CD4-positive, alpha-beta T cell (primary cell): ENCODE results near the gene CCDC154. TPM values are rescaled to one million over a fixed set of nuclear protein-coding genes. Genes with fewer than 3 reads are reported as not detected.

ENCODE experiments used
- ATAC-seq: fragments of 200-7000 bp; cut with Tn5 transposase; one replicate; pipeline ENCODE4 v1.10.0; 2022; ENCODE audit warnings: mild to moderate bottlenecking; ENCODE audit not compliant: poor library complexity
- CTCF ChIA-PET: fragments of 350-600 bp; sonication (Branson Sonifier 250); formaldehyde crosslinking; loops from one replicate; lab custom pipeline; 2021; ENCODE audit warnings: antibody characterized with exemption, inconsistent platforms; lab: Charles Lee
- POLR2A ChIA-PET: fragments of 350-600 bp; sonication (Branson Sonifier 250); formaldehyde crosslinking; loops from one replicate; lab custom pipeline; 2021; ENCODE audit warnings: antibody characterized with exemption, inconsistent platforms; lab: Charles Lee
- DNase-seq, 14 experiments: peaks; one replicate each; pipeline ENCODE4 v3.0.0-alpha.2; 2013 to 2020; ENCODE audit warnings: mixed read lengths in 2 of 14
- H3K27ac ChIP-seq, 2 donors: one replicate each; pipeline versions ENCODE4 v1.5.1 to v1.7.0; 2013; ENCODE audit warnings: low read length in 2 of 2, low read depth in 1 of 2, mild to moderate bottlenecking in 1 of 2
- H3K27me3 ChIP-seq, 2 experiments: 1 replicate in 1 of 2; 2 replicates in 1 of 2; pipeline versions ENCODE4 v1.6.1 to v1.7.0; 2013; ENCODE audit warnings: low read length in 2 of 2, control low read depth in 1 of 2, mild to moderate bottlenecking in 1 of 2, moderate library complexity in 1 of 2; ENCODE audit not compliant: insufficient read depth in 2 of 2, control insufficient read depth in 1 of 2
- H3K36me3 ChIP-seq: one replicate; pipeline ENCODE4 v1.6.1; 2013; ENCODE audit warnings: low read length, control low read depth; ENCODE audit not compliant: insufficient read depth
- H3K4me1 ChIP-seq: one replicate; pipeline ENCODE4 v1.6.1; 2013; ENCODE audit warnings: low read length, control low read depth; ENCODE audit not compliant: insufficient read depth
- H3K4me3 ChIP-seq: one replicate; pipeline ENCODE4 v1.5.1; 2013; ENCODE audit warnings: mild to moderate bottlenecking, low read length, moderate library complexity
- H3K9me3 ChIP-seq, 2 experiments: 1 replicate in 1 of 2; 2 replicates in 1 of 2; pipeline versions ENCODE4 v1.6.1 to v1.7.0; 2013; ENCODE audit warnings: low read length in 2 of 2, mild to moderate bottlenecking in 2 of 2, control low read depth in 1 of 2, moderate library complexity in 1 of 2; ENCODE audit not compliant: control insufficient read depth in 1 of 2, insufficient read depth in 1 of 2
- H3K27ac Mint-ChIP-seq: one replicate; pipeline ENCODE4 v1.8.0; 2020; ENCODE audit warnings: mixed read lengths
- H3K27me3 Mint-ChIP-seq: one replicate; pipeline ENCODE4 v1.8.0; 2021; ENCODE audit warnings: mixed read lengths
- H3K36me3 Mint-ChIP-seq: one replicate; pipeline ENCODE4 v1.8.0; 2021; ENCODE audit warnings: low read depth, mixed read lengths
- H3K4me1 Mint-ChIP-seq: one replicate; pipeline ENCODE4 v1.8.0; 2021; ENCODE audit warnings: low read depth, mixed read lengths
- H3K4me3 Mint-ChIP-seq: one replicate; pipeline ENCODE4 v1.8.0; 2020; ENCODE audit warnings: mild to moderate bottlenecking, mixed read lengths
- H3K9me3 Mint-ChIP-seq: one replicate; pipeline ENCODE4 v1.8.0; 2020; ENCODE audit warnings: mixed read lengths
- CTCF ChIP-seq: fragments of 200-600 bp; IDR thresholded peaks from one replicate; pipeline ENCODE4 v1.8.0; 2022; ENCODE audit warnings: antibody characterized with exemption, mild to moderate bottlenecking
- intact Hi-C, 2 experiments: fragments of 100-400 bp; cut with DNase I in 1 of 2; cut with micrococcal nuclease in 1 of 2; formaldehyde crosslinking; loops; one replicate each; pipeline versions ENCODE4 v1.15.1 to v1.9.0; 2023 to 2025; cut with DNase I, micrococcal nuclease
- total RNA-seq, 174 experiments: library from RNA in 2 of 174; stranded (reverse) in 2 of 174; gene quantifications; one replicate each; pipeline ENCODE4 v1.2.3 and lab custom pipeline; 2021 to 2026

Gene CCDC154
- total RNA-seq, 2 experiments from 2014 or later, result 2.9 to 3.0 TPM

- no peak overlapping the region for H3K4me3 Mint-ChIP-seq
- POLR2A ChIA-PET, result no interaction called here
- no peak overlapping the region for H3K27ac Mint-ChIP-seq
- H3K9me3 Mint-ChIP-seq, result no peaks in the 10 kb centered on the region
- H3K4me1 ChIP-seq, result no peaks in the 10 kb centered on the region
- CTCF ChIA-PET, result no interaction called here
- no peaks in the 10 kb centered on the region for H3K4me1 Mint-ChIP-seq
- H3K27me3 ChIP-seq, result no peaks in the 10 kb centered on the region
- intact Hi-C loops, result no loop called here
- peaks cover 57% of the 10 kb centered on the region for H3K36me3 ChIP-seq
- H3K4me3 ChIP-seq, result no peak overlapping the region
- TF ChIP-seq CTCF, result no peak
- H3K9me3 ChIP-seq, result no peaks in the 10 kb centered on the region
- H3K27ac ChIP-seq, result no peak overlapping the region
- ATAC-seq, result no peak
- peaks cover 48% of the 10 kb centered on the region for H3K36me3 Mint-ChIP-seq
- no peaks in the 10 kb centered on the region for H3K27me3 Mint-ChIP-seq
- DNase-seq, result no peak
Measured at GRCh38 chr16:1395444-1396031, 48.8 kb downstream of the CCDC154 start.

GRCh38 chr16:1394367-1394951 lies 49.9 kb downstream of the CCDC154 start:
- POLR2A ChIA-PET, result no interaction called here
- no peaks in the 10 kb centered on the region for H3K4me1 Mint-ChIP-seq
- CTCF ChIA-PET, result no interaction called here
- no peak overlapping the region for H3K27ac Mint-ChIP-seq
- H3K27me3 Mint-ChIP-seq, result no peaks in the 10 kb centered on the region
- Histone ChIP-seq H3K9me3 (no peaks in the 10 kb centered on the region), H3K27me3 (no peaks in the 10 kb centered on the region), H3K4me3 (no peak overlapping the region), H3K36me3 (peaks cover 60% of the 10 kb centered on the region), H3K4me1 (peaks cover 3% of the 10 kb centered on the region), H3K27ac (no peak overlapping the region)
- H3K9me3 Mint-ChIP-seq, result no peaks in the 10 kb centered on the region
- H3K4me3 Mint-ChIP-seq, result no peak overlapping the region
- ATAC-seq (no peak), DNase-seq (no peak)
- H3K36me3 Mint-ChIP-seq, result peaks cover 46% of the 10 kb centered on the region
- intact Hi-C loops, result no loop called here
- no peak for TF ChIP-seq CTCF

GRCh38 chr16:1393613-1394176 lies 50.7 kb downstream of the CCDC154 start:
- CTCF ChIA-PET, result no interaction called here
- H3K4me3 Mint-ChIP-seq, result no peak overlapping the region

More at GRCh38 chr16:1393613-1394176, 50.7 kb downstream of the CCDC154 start:
- DNase-seq (no peak), ATAC-seq (no peak)
- Histone ChIP-seq H3K4me1 (peaks cover 3% of the 10 kb centered on the region), H3K27ac (no peak overlapping the region), H3K4me3 (no peak overlapping the region), H3K9me3 (no peaks in the 10 kb centered on the region), H3K36me3 (peaks cover 53% of the 10 kb centered on the region), H3K27me3 (no peaks in the 10 kb centered on the region)
- POLR2A ChIA-PET, result no interaction called here
- Mint-ChIP-seq H3K36me3 (peaks cover 41% of the 10 kb centered on the region), H3K27ac (no peak overlapping the region), H3K9me3 (no peaks in the 10 kb centered on the region), H3K4me1 (no peaks in the 10 kb centered on the region), H3K27me3 (no peaks in the 10 kb centered on the region)
- intact Hi-C loops, result no loop called here
- TF ChIP-seq CTCF, result no peak
